ENCODE data around the gene MUC4. TPM values are rescaled to one million over a fixed set of nuclear protein-coding genes. Genes with fewer than 3 reads are reported as not detected.

Gene MUC4
- total and polyA plus RNA-seq, 2 of the 4 experiments (the other 2 are of a cell fraction), result not detected

GRCh38 chr3:195773956-195774537, 37.7 kb downstream of the MUC4 start:
- Histone ChIP-seq H3K4me1 (ENCODE audit: control insufficient read depth, insufficient read depth, low read length) (no peaks in the 10 kb centered on the region), H2AK5ac (ENCODE audit: low read depth, low read length) (no peak overlapping the region), H2AK9ac (replicated peaks; ENCODE audit: low read depth, low read length, poor library complexity) (no peak overlapping the region), H3K27ac (ENCODE audit: insufficient read depth, low read length) (no peak overlapping the region), H3K4ac (ENCODE audit: low read depth, low read length) (no peak overlapping the region), H2BK120ac (ENCODE audit: low read depth, low read length) (no peak overlapping the region), H4K8ac (ENCODE audit: low read depth in 2 of 2, low read length in 2 of 2) (no peak overlapping the region), H2AFZ (replicated peaks; ENCODE audit: low read length, poor library complexity) (no peak overlapping the region), H3K14ac (replicated peaks; ENCODE audit: low read depth, low read length) (no peak overlapping the region), H2BK20ac (ENCODE audit: low read depth, low read length) (no peak overlapping the region), H2BK5ac (ENCODE audit: low read depth, low read length, poor library complexity, severe bottlenecking) (no peak overlapping the region), H4K5ac (ENCODE audit: low read depth, low read length) (no peak overlapping the region), H3K9me1 (ENCODE audit: insufficient read depth, low read length) (no peaks in the 10 kb centered on the region), H3K23ac (ENCODE audit: low read depth, low read length) (no peak overlapping the region), H3K4me3 (ENCODE audit: insufficient read depth, low read depth, low read length) (no peak overlapping the region), H3K9ac (ENCODE audit: low read depth, low read length) (no peak overlapping the region), H3K4me2 (ENCODE audit: low read depth, low read length) (no peak overlapping the region), H4K91ac (ENCODE audit: insufficient read depth, low read depth, low read length) (no peak overlapping the region), H3K79me1 (ENCODE audit: low read depth in 1 of 2, low read length in 2 of 2) (no peaks in the 10 kb centered on the region), H3K18ac (ENCODE audit: low read depth, low read length) (no peak overlapping the region), H2BK15ac (ENCODE audit: low read depth, low read length) (no peak overlapping the region), H3K56ac (ENCODE audit: extremely low read depth, insufficient read depth, low read length) (no peak overlapping the region), H3K27me3 (ENCODE audit: control insufficient read depth, insufficient read depth, low read length) (no peaks in the 10 kb centered on the region), H3K9me3 (ENCODE audit: control insufficient read depth, insufficient read depth, low read length) (peaks cover 2% of the 10 kb centered on the region; the same call in 1 of the 2 replicates), H4K20me1 (ENCODE audit: insufficient read depth, low read length) (no peaks in the 10 kb centered on the region), H3K36me3 (ENCODE audit: control insufficient read depth, insufficient read depth, low read length) (no peaks in the 10 kb centered on the region)
- TF ChIP-seq BHLHE40 (IDR thresholded peaks at IDR 0.05; ENCODE audit: low read depth, low read length) (no peak), CEBPB (IDR thresholded peaks at IDR 0.05; ENCODE audit: low read depth, low read length) (no peak)
- WGBS, 2 experiments (ENCODE audit: extremely low coverage in 2 of 2, insufficient read length in 1 of 2), result 70% methylated on average over 11 of the region's 23 CpGs; no CpG with 5 or more reads in 1 of the 2 experiments
- dilution Hi-C loops (cut with HindIII; ENCODE audit: low sequenced_read_pairs, unreplicated experiment), result no loop called here
- POLR2A ChIA-PET (ENCODE audit: unreplicated experiment), result no interaction called here
- ATAC-seq (ENCODE audit: low read depth) (no peak), DNase-seq (no peak)
- in situ Hi-C loops (cut with MboI; ENCODE audit: low sequenced_read_pairs), result no loop called here
- intact Hi-C loops (cut with micrococcal nuclease), result no loop called here
- BruUV-seq (replicated peaks), result no TSS peak
- CTCF ChIA-PET, result no interaction called here

Data from IMR-90 (cell line).